ENCODE results near the gene MYMK.

- TF ChIP-seq CTCF (IDR thresholded peaks at IDR 0.05; ENCODE audit: borderline replicate concordance, extremely low read depth, low read length, poor library complexity, severe bottlenecking) (no peak), EZH2 (IDR thresholded peaks at IDR 0.05; ENCODE audit: borderline replicate concordance, low read depth, low read length, severe bottlenecking) (no peak)
These were observed 31.3 kb downstream of the MYMK start for GRCh38 chr9:133493428-133493827.

Data from DND-41 (cell line).